RWPE2 (cell line): ENCODE measurements around the gene PIK3R5.

ENCODE experiments used
- ATAC-seq: fragments of 200-7000 bp; cut with Tn5 transposase; 3 replicates; pipeline ENCODE4 v1.9.1; 2021; ENCODE audit warnings: low read depth
- DNase-seq: peaks from one replicate; pipeline ENCODE4 v3.0.0-alpha.2; 2020; ENCODE audit warnings: low spot score
- H3K27ac ChIP-seq: fragments of 450-650 bp; 2 replicates; pipeline ENCODE4 v1.5.1; 2017; ENCODE audit warnings: mild to moderate bottlenecking; ENCODE audit not compliant: poor library complexity, severe bottlenecking
- H3K27me3 ChIP-seq: fragments of 250-450 bp; sonication (Bioruptor Pico); 2 replicates; pipeline ENCODE4 v1.5.1; 2021; ENCODE audit warnings: mild to moderate bottlenecking, moderate library complexity; ENCODE audit not compliant: insufficient read depth, poor library complexity, severe bottlenecking
- H3K36me3 ChIP-seq: fragments of 250-450 bp; sonication (Bioruptor Pico); 2 replicates; pipeline ENCODE4 v1.5.1; 2020; ENCODE audit warnings: low read depth, mild to moderate bottlenecking, moderate library complexity
- H3K4me1 ChIP-seq: fragments of 250-450 bp; sonication (Bioruptor Pico); 2 replicates; pipeline ENCODE4 v1.5.1; 2021; ENCODE audit warnings: mild to moderate bottlenecking, moderate library complexity; ENCODE audit not compliant: insufficient read depth, poor library complexity, severe bottlenecking
- H3K4me3 ChIP-seq: fragments of 250-450 bp; sonication (Bioruptor Pico); 2 replicates; pipeline ENCODE4 v1.5.1; 2021; ENCODE audit warnings: mild to moderate bottlenecking, moderate library complexity; ENCODE audit not compliant: severe bottlenecking
- H3K9me3 ChIP-seq: fragments of 250-450 bp; sonication (Bioruptor Pico); 2 replicates; pipeline ENCODE4 v1.5.1; 2021; ENCODE audit warnings: mild to moderate bottlenecking, moderate library complexity; ENCODE audit not compliant: severe bottlenecking
- CTCF ChIP-seq: fragments of 450-650 bp; IDR thresholded peaks from one replicate; pipeline ENCODE4 v1.5.1; 2017; ENCODE audit warnings: mild to moderate bottlenecking, moderate library complexity; ENCODE audit not compliant: poor library complexity, severe bottlenecking

The PIK3R5 gene

GRCh38 chr17:8940866-8941471 is 24.5 kb downstream of the PIK3R5 start:
- ATAC-seq: no peak
- Histone ChIP-seq H3K27me3 (no peaks in the 10 kb centered on the region), H3K9me3 (no peaks in the 10 kb centered on the region), H3K36me3 (no peaks in the 10 kb centered on the region), H3K4me3 (no peak overlapping the region), H3K4me1 (no peaks in the 10 kb centered on the region), H3K27ac (no peak overlapping the region)
- no peak for TF ChIP-seq CTCF
- no peak for DNase-seq

- no peak for DNase-seq
- Histone ChIP-seq H3K27me3 (no peaks in the 10 kb centered on the region), H3K4me3 (no peak overlapping the region), H3K9me3 (no peaks in the 10 kb centered on the region), H3K4me1 (peaks cover 8% of the 10 kb centered on the region), H3K36me3 (no peaks in the 10 kb centered on the region), H3K27ac (no peak overlapping the region)
- no peak for TF ChIP-seq CTCF
- ATAC-seq: no peak
Observed at GRCh38 chr17:8939496-8940334, 25.8 kb downstream of the PIK3R5 start.

- Histone ChIP-seq H3K27me3 (no peaks in the 10 kb centered on the region), H3K27ac (no peak overlapping the region), H3K9me3 (no peaks in the 10 kb centered on the region), H3K4me1 (peaks cover 8% of the 10 kb centered on the region), H3K4me3 (no peak overlapping the region), H3K36me3 (no peaks in the 10 kb centered on the region)
- DNase-seq (no peak), ATAC-seq (no peak)
- TF ChIP-seq CTCF: no peak
Observed at GRCh38 chr17:8938933-8939332, 26.6 kb downstream of the PIK3R5 start.

- H3K36me3 ChIP-seq: no peaks in the 10 kb centered on the region
Observed at GRCh38 chr17:8935191-8935590, 30.3 kb downstream of the PIK3R5 start.

More at GRCh38 chr17:8935191-8935590, 30.3 kb downstream of the PIK3R5 start:
- ATAC-seq: peak; percentile 95
- H3K4me3 ChIP-seq: no peak overlapping the region
- no peak for DNase-seq
- H3K27me3 ChIP-seq: no peaks in the 10 kb centered on the region
- H3K27ac ChIP-seq: no peak overlapping the region
- H3K4me1 ChIP-seq: peaks cover 8% of the 10 kb centered on the region
- no peak for TF ChIP-seq CTCF
- H3K9me3 ChIP-seq: no peaks in the 10 kb centered on the region
